Osteoblast (primary cell): ENCODE results near the gene IL12A. TPM values are rescaled to one million over a fixed set of nuclear protein-coding genes. Genes with fewer than 3 reads are reported as not detected.

Source experiments
- DNase-seq: peaks from one replicate; pipeline ENCODE4 v3.0.0; 2011; ENCODE audit warnings: low spot score, mixed read lengths; ENCODE audit not compliant: insufficient read length; ENCODE audit errors: missing footprints
- H2AFZ ChIP-seq: 2 replicates; pipeline ENCODE4 v1.6.0; 2011; ENCODE audit warnings: mild to moderate bottlenecking, low read length
- H3K27ac ChIP-seq: 2 replicates; pipeline ENCODE4 v1.5.1; 2011; ENCODE audit warnings: mild to moderate bottlenecking, low read depth, low read length, moderate library complexity
- H3K27me3 ChIP-seq: 2 replicates; pipeline ENCODE4 v1.6.0; 2012; ENCODE audit warnings: mild to moderate bottlenecking, control low read depth, inconsistent platforms, low read length, moderate library complexity; ENCODE audit not compliant: insufficient read depth
- H3K36me3 ChIP-seq: 2 replicates; pipeline ENCODE4 v1.5.1; 2011; ENCODE audit warnings: mild to moderate bottlenecking, low read length, control low read depth, moderate library complexity; ENCODE audit not compliant: insufficient read depth
- H3K4me1 ChIP-seq: 2 replicates; pipeline ENCODE4 v1.5.1; 2011; ENCODE audit warnings: mild to moderate bottlenecking, low read length, control low read depth, moderate library complexity; ENCODE audit not compliant: insufficient read depth
- H3K4me2 ChIP-seq: 2 replicates; pipeline ENCODE4 v1.6.0; 2011; ENCODE audit warnings: mild to moderate bottlenecking, low read length; ENCODE audit not compliant: insufficient read depth
- H3K4me3 ChIP-seq: fragments of 200-600 bp; sonication (generic); 3 replicates; pipeline ENCODE4 v1.5.1; 2012; ENCODE audit warnings: mild to moderate bottlenecking, low read length, inconsistent platforms; ENCODE audit not compliant: insufficient read depth
- H3K79me2 ChIP-seq: 2 replicates; pipeline ENCODE4 v1.6.0; 2012; ENCODE audit warnings: mild to moderate bottlenecking, low read length, control low read depth, inconsistent platforms; ENCODE audit not compliant: insufficient read depth
- H3K9me3 ChIP-seq: 2 replicates; pipeline ENCODE4 v1.5.1; 2011; ENCODE audit warnings: low read depth, low read length, control low read depth
- H4K20me1 ChIP-seq: 2 replicates; pipeline ENCODE4 v1.6.0; 2012; ENCODE audit warnings: mild to moderate bottlenecking, low read length, control low read depth; ENCODE audit not compliant: insufficient read depth
- CTCF ChIP-seq: IDR thresholded peaks from 2 replicates; pipeline ENCODE4 v1.5.1; 2011; ENCODE audit warnings: mild to moderate bottlenecking, low read depth, low read length, moderate library complexity; ENCODE audit errors: extremely low read depth
- total RNA-seq: library from RNA; depleted of rRNA; stranded (reverse); fragments of >200 nt; gene quantifications from 2 replicates; pipeline ENCODE4 v1.2.3, GENCODE V29; 2012

Gene IL12A
- total RNA-seq = 3.2 and 4.7 TPM in 2 replicates

- no peaks in the 10 kb centered on the region for H3K9me3 ChIP-seq
- H3K4me1 ChIP-seq = peaks cover 35% of the 10 kb centered on the region
- no peaks in the 10 kb centered on the region for H4K20me1 ChIP-seq
- peak within 1 kb of the TSS; percentile 43 for H3K27ac ChIP-seq
- peak within 1 kb of the TSS; percentile 84 for H2AFZ ChIP-seq
- TF ChIP-seq CTCF = peak; percentile 87
- peak; percentile 92 for DNase-seq
- peak within 1 kb of the TSS; percentile 88 for H3K4me2 ChIP-seq
- peak within 1 kb of the TSS; percentile 82 for H3K4me3 ChIP-seq
- no peaks in the 10 kb centered on the region for H3K79me2 ChIP-seq
- no peaks in the 10 kb centered on the region for H3K27me3 ChIP-seq
- H3K36me3 ChIP-seq = peaks cover 8% of the 10 kb centered on the region
Measured at GRCh38 chr3:159988617-159989271, at the start of gene IL12A. TSS of gene IL12A (plus strand) at chr3:159988835.

- no peak for DNase-seq
- Histone ChIP-seq H3K4me3 (no peak overlapping the region), H2AFZ (no peak overlapping the region), H3K4me2 (no peak overlapping the region), H3K4me1 (peaks cover 29% of the 10 kb centered on the region), H3K36me3 (no peaks in the 10 kb centered on the region), H3K9me3 (no peaks in the 10 kb centered on the region), H3K79me2 (no peaks in the 10 kb centered on the region), H3K27me3 (no peaks in the 10 kb centered on the region), H4K20me1 (no peaks in the 10 kb centered on the region), H3K27ac (no peak overlapping the region)
- TF ChIP-seq CTCF = no peak
Measured at GRCh38 chr3:159941038-159942000, 47.3 kb upstream of the IL12A start.

- no peak overlapping the region for H3K27ac ChIP-seq
Measured at GRCh38 chr3:159944781-159945180, 43.9 kb upstream of the IL12A start.

More at GRCh38 chr3:159944781-159945180, 43.9 kb upstream of the IL12A start:
- Histone ChIP-seq H3K79me2 (no peaks in the 10 kb centered on the region), H3K9me3 (no peaks in the 10 kb centered on the region), H3K4me1 (peaks cover 32% of the 10 kb centered on the region), H3K4me3 (no peak overlapping the region), H3K4me2 (no peak overlapping the region), H4K20me1 (no peaks in the 10 kb centered on the region), H2AFZ (no peak overlapping the region), H3K27me3 (no peaks in the 10 kb centered on the region), H3K36me3 (no peaks in the 10 kb centered on the region)
- DNase-seq = no peak
- TF ChIP-seq CTCF = no peak
